Measurements from ENCODE around the gene COP1. TPM values are rescaled to one million over a fixed set of nuclear protein-coding genes. Genes with fewer than 3 reads are reported as not detected.
"Not testable (repeated sequence)": the region's sequence is repeated elsewhere in the genome, so short reads cannot be mapped to it uniquely, and the experiment has no call there.

Gene COP1
- polyA plus RNA-seq, 1 donor (not counting 4 experiments of a cell fraction or from before 2014, with no cell fraction given) = 38.9 TPM

- Histone ChIP-seq H3K36me3 (ENCODE audit: control insufficient read depth in 2 of 2, extremely low read depth in 1 of 2, insufficient read depth in 2 of 2, low read length in 2 of 2) (peaks cover 0 to 3% of the 10 kb centered on the region in 2 experiments), H3K4me3 (ENCODE audit: control insufficient read depth in 2 of 3, extremely low read depth in 1 of 3, insufficient read depth in 2 of 3, low read depth in 1 of 3, low read length in 3 of 3) (no peak overlapping the region), H3K9me3 (ENCODE audit: control insufficient read depth, low read depth, low read length) (no peaks in the 10 kb centered on the region), H3K27ac (ENCODE audit: control insufficient read depth, insufficient read depth, low read length) (no peak overlapping the region), H3K9me1 (ENCODE audit: control insufficient read depth, extremely low read depth, insufficient read depth, low read length) (no peaks in the 10 kb centered on the region), H3K79me2 (ENCODE audit: control insufficient read depth, insufficient read depth, low read length) (no peaks in the 10 kb centered on the region), H2AFZ (ENCODE audit: control insufficient read depth, low read length) (no peak overlapping the region), H3K4me1 (ENCODE audit: control insufficient read depth, extremely low read depth, insufficient read depth, low read length) (no peaks in the 10 kb centered on the region), H4K20me1 (ENCODE audit: control insufficient read depth, extremely low read depth, insufficient read depth, low read length) (no peaks in the 10 kb centered on the region), H3K27me3 (ENCODE audit: control insufficient read depth, extremely low read depth, insufficient read depth, low read length) (no peaks in the 10 kb centered on the region), H3K9ac (ENCODE audit: control insufficient read depth, extremely low read depth, insufficient read depth, low read length) (no peak overlapping the region), H3K4me2 (ENCODE audit: control insufficient read depth, extremely low read depth, insufficient read depth, low read depth, low read length) (no peak overlapping the region)
- FAIRE-seq (no peak), DNase-seq (ENCODE audit: low read depth, low spot score) (no peak)
- TF ChIP-seq EZH2 (IDR thresholded peaks at IDR 0.05; ENCODE audit: low read length) = no peak
- no peak for TF ChIP-seq CTCF (optimal IDR thresholded peaks at IDR 0.05 in 1 of 3, IDR thresholded peaks at IDR 0.05 in 1 of 3, conservative IDR thresholded peaks at IDR 0.05 in 1 of 3; ENCODE audit: extremely low read depth in 1 of 3, insufficient read depth in 2 of 3, low read length in 3 of 3)
- dilution Hi-C loops (cut with MboI; ENCODE audit: extremely low pct_ligation_motif_present, low sequenced_read_pairs) = no loop called here
Observed at GRCh38 chr1:176009951-176010350, 197.1 kb downstream of the COP1 start.

GRCh38 chr1:176007756-176008389 lies 199.2 kb downstream of the COP1 start:
- H3K27ac ChIP-seq (ENCODE audit: control insufficient read depth, insufficient read depth, low read length); H3K4me1 ChIP-seq (ENCODE audit: control insufficient read depth, extremely low read depth, insufficient read depth, low read length); H3K9me1 ChIP-seq (ENCODE audit: control insufficient read depth, extremely low read depth, insufficient read depth, low read length); FAIRE-seq; H3K4me3 ChIP-seq (ENCODE audit: control insufficient read depth in 2 of 3, extremely low read depth in 1 of 3, insufficient read depth in 2 of 3, low read depth in 1 of 3, low read length in 3 of 3); H3K27me3 ChIP-seq (ENCODE audit: control insufficient read depth, extremely low read depth, insufficient read depth, low read length); H2AFZ ChIP-seq (ENCODE audit: control insufficient read depth, low read length); DNase-seq (ENCODE audit: low read depth, low spot score); H3K4me2 ChIP-seq (ENCODE audit: control insufficient read depth, extremely low read depth, insufficient read depth, low read depth, low read length); H4K20me1 ChIP-seq (ENCODE audit: control insufficient read depth, extremely low read depth, insufficient read depth, low read length); H3K36me3 ChIP-seq (ENCODE audit: control insufficient read depth in 2 of 2, extremely low read depth in 1 of 2, insufficient read depth in 2 of 2, low read length in 2 of 2); dilution Hi-C loops (cut with MboI; ENCODE audit: extremely low pct_ligation_motif_present, low sequenced_read_pairs); H3K79me2 ChIP-seq (ENCODE audit: control insufficient read depth, insufficient read depth, low read length); H3K9me3 ChIP-seq (ENCODE audit: control insufficient read depth, low read depth, low read length); H3K9ac ChIP-seq (ENCODE audit: control insufficient read depth, extremely low read depth, insufficient read depth, low read length): not testable (repeated sequence)

GRCh38 chr1:175994660-175995059 lies 212.4 kb downstream of the COP1 start:
- H3K9me1 ChIP-seq (ENCODE audit: control insufficient read depth, extremely low read depth, insufficient read depth, low read length); dilution Hi-C loops (cut with MboI; ENCODE audit: extremely low pct_ligation_motif_present, low sequenced_read_pairs); H3K36me3 ChIP-seq (ENCODE audit: control insufficient read depth in 2 of 2, extremely low read depth in 1 of 2, insufficient read depth in 2 of 2, low read length in 2 of 2); H3K4me3 ChIP-seq (ENCODE audit: control insufficient read depth in 2 of 3, extremely low read depth in 1 of 3, insufficient read depth in 2 of 3, low read depth in 1 of 3, low read length in 3 of 3); H2AFZ ChIP-seq (ENCODE audit: control insufficient read depth, low read length); H3K27ac ChIP-seq (ENCODE audit: control insufficient read depth, insufficient read depth, low read length); H3K9me3 ChIP-seq (ENCODE audit: control insufficient read depth, low read depth, low read length); H3K79me2 ChIP-seq (ENCODE audit: control insufficient read depth, insufficient read depth, low read length); H3K9ac ChIP-seq (ENCODE audit: control insufficient read depth, extremely low read depth, insufficient read depth, low read length); DNase-seq (ENCODE audit: low read depth, low spot score); H3K4me1 ChIP-seq (ENCODE audit: control insufficient read depth, extremely low read depth, insufficient read depth, low read length); H4K20me1 ChIP-seq (ENCODE audit: control insufficient read depth, extremely low read depth, insufficient read depth, low read length); FAIRE-seq; H3K4me2 ChIP-seq (ENCODE audit: control insufficient read depth, extremely low read depth, insufficient read depth, low read depth, low read length); H3K27me3 ChIP-seq (ENCODE audit: control insufficient read depth, extremely low read depth, insufficient read depth, low read length): not testable (repeated sequence)

DNA sequence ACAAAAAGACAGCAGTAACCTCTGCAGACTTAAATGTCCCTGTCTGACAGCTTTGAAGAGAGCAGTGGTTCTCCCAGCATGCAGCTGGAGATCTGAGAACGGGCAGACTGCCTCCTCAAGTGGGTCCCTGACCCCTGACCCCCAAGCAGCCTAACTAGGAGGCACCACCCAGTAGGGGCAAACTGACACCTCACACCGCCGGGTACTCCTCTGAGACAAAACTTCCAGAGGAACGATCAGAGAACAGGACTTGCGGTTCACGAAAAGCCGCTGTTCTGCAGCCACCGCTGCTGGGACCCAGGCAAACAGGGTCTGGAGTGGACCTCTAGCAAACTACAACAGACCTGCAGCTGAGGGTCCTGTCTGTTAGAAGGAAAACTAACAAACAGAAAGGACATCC lies 214.3 kb downstream of the COP1 start:
- H3K4me3 ChIP-seq (ENCODE audit: control insufficient read depth in 2 of 3, extremely low read depth in 1 of 3, insufficient read depth in 2 of 3, low read depth in 1 of 3, low read length in 3 of 3); DNase-seq (ENCODE audit: low read depth, low spot score); H2AFZ ChIP-seq (ENCODE audit: control insufficient read depth, low read length); H3K4me2 ChIP-seq (ENCODE audit: control insufficient read depth, extremely low read depth, insufficient read depth, low read depth, low read length); dilution Hi-C loops (cut with MboI; ENCODE audit: extremely low pct_ligation_motif_present, low sequenced_read_pairs); H4K20me1 ChIP-seq (ENCODE audit: control insufficient read depth, extremely low read depth, insufficient read depth, low read length); FAIRE-seq; H3K36me3 ChIP-seq (ENCODE audit: control insufficient read depth in 2 of 2, extremely low read depth in 1 of 2, insufficient read depth in 2 of 2, low read length in 2 of 2); H3K79me2 ChIP-seq (ENCODE audit: control insufficient read depth, insufficient read depth, low read length); H3K27me3 ChIP-seq (ENCODE audit: control insufficient read depth, extremely low read depth, insufficient read depth, low read length); H3K9ac ChIP-seq (ENCODE audit: control insufficient read depth, extremely low read depth, insufficient read depth, low read length); H3K9me1 ChIP-seq (ENCODE audit: control insufficient read depth, extremely low read depth, insufficient read depth, low read length); H3K27ac ChIP-seq (ENCODE audit: control insufficient read depth, insufficient read depth, low read length); H3K9me3 ChIP-seq (ENCODE audit: control insufficient read depth, low read depth, low read length); H3K4me1 ChIP-seq (ENCODE audit: control insufficient read depth, extremely low read depth, insufficient read depth, low read length): not testable (repeated sequence)
